Measurements from ENCODE around the gene DHH.

GRCh38 chr12:49091056-49091835 is 3.4 kb downstream of the DHH start:
- no peak for TF ChIP-seq CTCF (IDR thresholded peaks at IDR 0.05)
- TF ChIP-seq POLR2A (IDR thresholded peaks at IDR 0.05), result no peak
